ENCODE measurements around the gene FSTL1. TPM values are rescaled to one million over a fixed set of nuclear protein-coding genes. Genes with fewer than 3 reads are reported as not detected.

Gene FSTL1
- total and polyA plus RNA-seq, 11 donors = 43.8 to 667 (median 179) TPM

GRCh38 chr3:120451272-120451761, 525 bp upstream of the FSTL1 start:
- Histone ChIP-seq H3K27ac (peak overlapping the region; percentile 91 to 98 (median 94)), H3K36me3 (peaks cover 0 to 11% (median 4%) of the 10 kb centered on the region in 9 donors), H3K9me3 (no peaks in the 10 kb centered on the region), H3K4me3 (peak overlapping the region; percentile 68 to 99 (median 90)), H3K27me3 (peaks cover 0 to 27% (median 0%) of the 10 kb centered on the region in 9 donors), H3K4me1 (peaks cover 0 to 39% (median 30%) of the 10 kb centered on the region in 12 donors)
- intact Hi-C loops (cut with DNase I) = loop anchor here in 6 of 10 donors (2.0 to 10.0 kb wide), 7 partner anchors 33 to 105 kb away; no protein-coding TSS in a partner anchor
- peak in 3 of 5 donors; percentile 44 to 74 (median 64) for DNase-seq
- TF ChIP-seq CTCF (IDR thresholded peaks at IDR 0.05) = no peak
- TF ChIP-seq POLR2A (IDR thresholded peaks at IDR 0.05) = no peak
- WGBS, 4 donors = 9 to 36% (median 9%) methylated on average over 11 to 35 of the region's 35 CpGs
- ATAC-seq = peak; percentile 16 to 64 (median 42)

- 1 to 2% (median 2%) methylated on average over 30 to 32 of the region's 32 CpGs for WGBS, 4 donors
- Histone ChIP-seq H3K4me1 (peaks cover 0 to 52% (median 41%) of the 10 kb centered on the region in 12 donors), H3K9me3 (no peaks in the 10 kb centered on the region), H3K27ac (peak overlapping the region; percentile 91 to 98 (median 94)), H3K27me3 (peaks cover 0 to 27% (median 0%) of the 10 kb centered on the region in 9 donors), H3K4me3 (peak overlapping the region; percentile 68 to 99 (median 90)), H3K36me3 (peaks cover 0 to 17% (median 4%) of the 10 kb centered on the region in 9 donors)
- TF ChIP-seq CTCF (IDR thresholded peaks at IDR 0.05) (no peak), POLR2A (IDR thresholded peaks at IDR 0.05) (no peak)
- intact Hi-C loops (cut with DNase I) = loop anchor here in 7 of 10 donors (2.0 to 10.0 kb wide), 8 partner anchors 31 to 107 kb away; no protein-coding TSS in a partner anchor
- peak in 3 of 4 donors; percentile 35 to 60 (median 39) for ATAC-seq
- peak; percentile 40 to 72 (median 54) for DNase-seq
These were observed 842 bp downstream of the FSTL1 start for GRCh38 chr3:120449701-120450599.

GRCh38 chr3:120449251-120449650, 1.5 kb downstream of the FSTL1 start:
- Histone ChIP-seq H3K4me1 (peaks cover 0 to 59% (median 46%) of the 10 kb centered on the region in 12 donors), H3K27me3 (peaks cover 0 to 27% (median 0%) of the 10 kb centered on the region in 9 donors), H3K4me3 (peak overlapping the region; percentile 68 to 99 (median 90)), H3K36me3 (peaks cover 0 to 21% (median 6%) of the 10 kb centered on the region in 9 donors), H3K9me3 (no peaks in the 10 kb centered on the region), H3K27ac (peak overlapping the region; percentile 91 to 98 (median 94))
- intact Hi-C loops (cut with DNase I) = loop anchor here in 1 of 10 donors (10.0 kb wide), 1 partner anchor 106 kb away; no protein-coding TSS in a partner anchor
- WGBS, 4 donors = 40 to 59% (median 52%) methylated on average over 6 of the region's 6 CpGs
- no peak for TF ChIP-seq CTCF (IDR thresholded peaks at IDR 0.05)
- TF ChIP-seq POLR2A (IDR thresholded peaks at IDR 0.05) = no peak
- peak in 1 of 5 donors; percentile 32 for DNase-seq
- peak in 1 of 4 donors; percentile 8 for ATAC-seq

All from heart left ventricle (tissue), 16 donors.